Keratinocyte (primary cell): ENCODE measurements around the gene SSH3. TPM values are rescaled to one million over a fixed set of nuclear protein-coding genes. Genes with fewer than 3 reads are reported as not detected.

Source experiments
- DNase-seq: peaks from one replicate; pipeline ENCODE4 v3.0.0-alpha.2; 2011; ENCODE audit warnings: low read depth, missing footprints, low spot score
- FAIRE-seq: peaks from 2 replicates; lab custom pipeline; 2011; peaks lifted over from hg19 to GRCh38; lab: Jason Lieb, UNC
- H2AFZ ChIP-seq: 2 replicates; pipeline ENCODE4 v1.6.0; 2012; ENCODE audit warnings: low read length, control low read depth, inconsistent platforms; ENCODE audit not compliant: control insufficient read depth
- H3K27ac ChIP-seq: 2 replicates; pipeline ENCODE4 v1.5.1; 2011; ENCODE audit warnings: low read length; ENCODE audit not compliant: control insufficient read depth, insufficient read depth
- H3K27me3 ChIP-seq: 3 replicates; pipeline ENCODE4 v1.6.0; 2011; ENCODE audit warnings: low read length; ENCODE audit not compliant: control insufficient read depth, insufficient read depth; ENCODE audit errors: extremely low read depth
- H3K36me3 ChIP-seq, 2 experiments: 2 replicates in 1 of 2; 3 replicates in 1 of 2; pipeline ENCODE4 v1.5.1; 2011; ENCODE audit warnings: low read length in 2 of 2, mild to moderate bottlenecking in 1 of 2; ENCODE audit not compliant: control insufficient read depth in 2 of 2, insufficient read depth in 2 of 2; ENCODE audit errors: extremely low read depth in 1 of 2
- H3K4me1 ChIP-seq: 3 replicates; pipeline ENCODE4 v1.5.1; 2011; ENCODE audit warnings: low read length; ENCODE audit not compliant: control insufficient read depth, insufficient read depth; ENCODE audit errors: extremely low read depth
- H3K4me2 ChIP-seq: 3 replicates; pipeline ENCODE4 v1.6.0; 2011; ENCODE audit warnings: low read depth, low read length; ENCODE audit not compliant: control insufficient read depth, insufficient read depth; ENCODE audit errors: extremely low read depth
- H3K4me3 ChIP-seq, 3 experiments: fragments of 200-600 bp in 1 of 3; sonication (generic) in 1 of 3; 2 replicates in 2 of 3; 3 replicates in 1 of 3; pipeline ENCODE4 v1.5.1; 2011 to 2016; ENCODE audit warnings: low read length in 3 of 3, mild to moderate bottlenecking in 3 of 3, control low read depth in 2 of 3, inconsistent platforms in 1 of 3, low read depth in 1 of 3, mixed read lengths in 1 of 3, mixed run types in 1 of 3, moderate library complexity in 1 of 3; ENCODE audit not compliant: control insufficient read depth in 2 of 3, insufficient read depth in 2 of 3; ENCODE audit errors: extremely low read depth in 1 of 3
- H3K79me2 ChIP-seq: 2 replicates; pipeline ENCODE4 v1.6.0; 2012; ENCODE audit warnings: low read length; ENCODE audit not compliant: control insufficient read depth, insufficient read depth
- H3K9ac ChIP-seq: 3 replicates; pipeline ENCODE4 v1.6.0; 2011; ENCODE audit warnings: low read length; ENCODE audit not compliant: control insufficient read depth, insufficient read depth; ENCODE audit errors: extremely low read depth
- H3K9me1 ChIP-seq: 3 replicates; pipeline ENCODE4 v1.6.0; 2011; ENCODE audit warnings: low read length; ENCODE audit not compliant: control insufficient read depth, insufficient read depth; ENCODE audit errors: extremely low read depth
- H3K9me3 ChIP-seq: 2 replicates; pipeline ENCODE4 v1.5.1; 2012; ENCODE audit warnings: low read depth, low read length; ENCODE audit not compliant: control insufficient read depth
- H4K20me1 ChIP-seq: 3 replicates; pipeline ENCODE4 v1.6.0; 2011; ENCODE audit warnings: low read length; ENCODE audit not compliant: control insufficient read depth, insufficient read depth; ENCODE audit errors: extremely low read depth
- EZH2 ChIP-seq: IDR thresholded peaks from one replicate; pipeline ENCODE4 v1.6.1; 2012; ENCODE audit warnings: inconsistent platforms, mild to moderate bottlenecking, low read length, moderate library complexity
- dilution Hi-C: fragments of 300-500 bp; cut with MboI; formaldehyde crosslinking; loops from one replicate; pipeline ENCODE4 v1.7.0; 2020; ENCODE audit warnings: low sequenced_read_pairs; ENCODE audit not compliant: extremely low pct_ligation_motif_present
- polyA plus RNA-seq, 5 experiments: library from polyadenylated mRNA; depleted of rRNA in 3 of 5; stranded (reverse) in 3 of 5; stranded (forward) in 1 of 5; unstranded in 1 of 5; fragments of >200 nt; gene quantifications; 1 replicate in 1 of 5; 2 replicates in 3 of 5; 3 replicates in 1 of 5; pipeline versions ENCODE4 v1.2.1 to v1.2.3, GENCODE V29; 2011 to 2012; ENCODE audit warnings: missing spikeins in 2 of 5, low read depth in 1 of 5, low replicate concordance in 1 of 5
- TF ChIP-seq, protein P1 (sequence below), 3 experiments: IDR thresholded peaks in 1 of 3; conservative IDR thresholded peaks in 1 of 3; optimal IDR thresholded peaks in 1 of 3; 2 replicates in 2 of 3; 3 replicates in 1 of 3; pipeline versions ENCODE3 to v1.5.1; 2011; ENCODE audit warnings: low read length in 3 of 3, mild to moderate bottlenecking in 3 of 3, moderate library complexity in 2 of 3, control low read depth in 1 of 3, inconsistent platforms in 1 of 3; ENCODE audit not compliant: insufficient read depth in 2 of 3; ENCODE audit errors: extremely low read depth in 1 of 3

Gene SSH3
- polyA plus RNA-seq, 1 donor (not counting 4 experiments of a cell fraction or from before 2014, with no cell fraction given), result 24.8 TPM

DNA sequence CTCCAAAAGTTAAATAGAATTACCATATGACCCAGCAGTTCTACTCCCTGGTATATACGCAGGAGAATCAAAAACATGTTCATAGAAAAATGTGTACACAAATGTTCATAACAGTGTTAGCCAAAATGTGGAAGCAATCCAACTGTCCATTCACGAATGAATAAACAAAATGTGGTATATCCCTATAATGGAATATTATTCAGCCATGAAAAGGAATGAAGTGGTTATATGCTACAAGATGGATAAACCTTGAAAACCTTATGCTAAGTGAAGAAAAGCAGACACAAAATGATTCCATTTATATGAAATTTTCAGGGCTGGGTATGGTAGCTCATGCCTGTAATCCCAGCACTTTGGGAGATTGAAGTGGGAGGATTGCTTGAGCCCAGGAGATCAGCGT is 33.9 kb downstream of the SSH3 start:
- FAIRE-seq, result no peak

DNA sequence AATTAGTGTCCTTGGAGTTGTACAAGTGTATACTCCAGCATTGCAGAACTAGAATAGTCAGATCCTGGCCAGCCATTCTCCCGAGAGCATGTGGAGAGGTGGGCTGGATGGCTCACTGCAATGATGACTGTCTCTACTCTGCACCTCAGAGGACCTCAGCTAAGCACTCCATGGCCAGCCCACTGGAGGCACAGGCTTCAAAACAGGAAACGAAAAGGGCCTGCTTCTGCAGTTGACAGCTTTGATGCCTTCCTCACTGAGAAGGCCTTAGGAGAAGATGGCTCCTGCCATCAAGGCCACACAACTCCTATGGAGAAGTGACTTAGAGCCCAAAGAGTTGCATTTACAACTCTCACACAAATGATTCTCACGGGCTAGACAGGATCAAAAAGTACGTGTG is 40.9 kb downstream of the SSH3 start:
- Histone ChIP-seq H3K4me1 (peaks cover 20% of the 10 kb centered on the region), H3K36me3 (no peaks in the 10 kb centered on the region), H3K4me2 (no peak overlapping the region), H3K27me3 (no peaks in the 10 kb centered on the region), H3K4me3 (no peak overlapping the region), H3K9ac (no peak overlapping the region), H3K9me3 (no peaks in the 10 kb centered on the region), H3K27ac (no peak overlapping the region), H3K79me2 (no peaks in the 10 kb centered on the region), H3K9me1 (peaks cover 3% of the 10 kb centered on the region), H2AFZ (no peak overlapping the region), H4K20me1 (no peaks in the 10 kb centered on the region)
- no peak for DNase-seq
- dilution Hi-C loops, result no loop called here
- no peak for TF ChIP-seq EZH2
- TF ChIP-seq, protein P1, sequence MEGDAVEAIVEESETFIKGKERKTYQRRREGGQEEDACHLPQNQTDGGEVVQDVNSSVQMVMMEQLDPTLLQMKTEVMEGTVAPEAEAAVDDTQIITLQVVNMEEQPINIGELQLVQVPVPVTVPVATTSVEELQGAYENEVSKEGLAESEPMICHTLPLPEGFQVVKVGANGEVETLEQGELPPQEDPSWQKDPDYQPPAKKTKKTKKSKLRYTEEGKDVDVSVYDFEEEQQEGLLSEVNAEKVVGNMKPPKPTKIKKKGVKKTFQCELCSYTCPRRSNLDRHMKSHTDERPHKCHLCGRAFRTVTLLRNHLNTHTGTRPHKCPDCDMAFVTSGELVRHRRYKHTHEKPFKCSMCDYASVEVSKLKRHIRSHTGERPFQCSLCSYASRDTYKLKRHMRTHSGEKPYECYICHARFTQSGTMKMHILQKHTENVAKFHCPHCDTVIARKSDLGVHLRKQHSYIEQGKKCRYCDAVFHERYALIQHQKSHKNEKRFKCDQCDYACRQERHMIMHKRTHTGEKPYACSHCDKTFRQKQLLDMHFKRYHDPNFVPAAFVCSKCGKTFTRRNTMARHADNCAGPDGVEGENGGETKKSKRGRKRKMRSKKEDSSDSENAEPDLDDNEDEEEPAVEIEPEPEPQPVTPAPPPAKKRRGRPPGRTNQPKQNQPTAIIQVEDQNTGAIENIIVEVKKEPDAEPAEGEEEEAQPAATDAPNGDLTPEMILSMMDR (optimal IDR thresholded peaks at IDR 0.05 in 1 of 3, IDR thresholded peaks at IDR 0.05 in 1 of 3, conservative IDR thresholded peaks at IDR 0.05 in 1 of 3; ENCODE audit: extremely low read depth in 1 of 3, insufficient read depth in 2 of 3, low read length in 3 of 3), result no peak
- no peak for FAIRE-seq

More for the DNA sequence above, 33.9 kb downstream of the SSH3 start:
- TF ChIP-seq, protein P1 (optimal IDR thresholded peaks at IDR 0.05 in 1 of 3, IDR thresholded peaks at IDR 0.05 in 1 of 3, conservative IDR thresholded peaks at IDR 0.05 in 1 of 3; ENCODE audit: extremely low read depth in 1 of 3, insufficient read depth in 2 of 3, low read length in 3 of 3), result no peak
- TF ChIP-seq EZH2, result no peak
- no peaks in the 10 kb centered on the region for H3K9me1 ChIP-seq
- no peak overlapping the region for H3K4me2 ChIP-seq
- no peaks in the 10 kb centered on the region for H3K79me2 ChIP-seq
- H3K27me3 ChIP-seq, result no peaks in the 10 kb centered on the region
- no peak for DNase-seq
- dilution Hi-C loops, result no loop called here
- peaks cover 6% of the 10 kb centered on the region for H3K4me1 ChIP-seq
- H3K9ac ChIP-seq, result no peak overlapping the region
- no peak overlapping the region for H2AFZ ChIP-seq
- H3K27ac ChIP-seq, result no peak overlapping the region
- peaks cover 0 to 1% of the 10 kb centered on the region in 2 experiments for H3K36me3 ChIP-seq
- H3K9me3 ChIP-seq, result no peaks in the 10 kb centered on the region
- no peaks in the 10 kb centered on the region for H4K20me1 ChIP-seq
- no peak overlapping the region for H3K4me3 ChIP-seq
